Measurements from ENCODE around the gene ITGA1.
"Not testable (repeated sequence)": the region's sequence is repeated elsewhere in the genome, so short reads cannot be mapped to it uniquely, and the experiment has no call there.

The ITGA1 gene

DNA sequence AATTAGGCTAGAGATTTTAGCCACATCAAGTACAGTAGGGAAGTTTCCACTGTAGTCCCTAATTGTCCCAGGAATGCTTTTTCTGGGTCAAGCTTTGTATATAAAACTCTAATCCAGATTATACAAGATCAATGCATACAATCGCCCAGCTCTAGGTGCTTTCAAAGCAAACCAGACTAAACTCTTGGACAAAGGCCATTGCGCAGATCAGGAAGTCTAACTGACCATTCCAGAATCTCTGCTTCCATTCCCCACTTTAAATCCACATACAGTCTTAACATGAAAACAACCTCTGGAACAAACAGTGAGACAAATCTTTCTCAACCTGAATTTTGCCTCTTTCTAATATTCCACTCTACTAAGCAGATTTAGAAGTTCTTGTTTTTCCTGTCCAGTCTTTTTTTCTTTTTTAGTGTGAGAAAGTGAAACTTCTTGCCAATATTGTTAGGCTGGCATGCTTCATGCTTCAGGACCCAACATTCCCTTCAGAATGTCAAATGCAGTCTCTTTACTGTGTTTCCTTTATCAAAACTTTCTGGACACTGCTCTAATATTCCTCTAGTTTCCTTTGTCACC is 76.1 kb downstream of the ITGA1 start:
- no peak for DNase-seq (ENCODE audit: low read depth in 2 of 3, low spot score in 1 of 3)

DNA sequence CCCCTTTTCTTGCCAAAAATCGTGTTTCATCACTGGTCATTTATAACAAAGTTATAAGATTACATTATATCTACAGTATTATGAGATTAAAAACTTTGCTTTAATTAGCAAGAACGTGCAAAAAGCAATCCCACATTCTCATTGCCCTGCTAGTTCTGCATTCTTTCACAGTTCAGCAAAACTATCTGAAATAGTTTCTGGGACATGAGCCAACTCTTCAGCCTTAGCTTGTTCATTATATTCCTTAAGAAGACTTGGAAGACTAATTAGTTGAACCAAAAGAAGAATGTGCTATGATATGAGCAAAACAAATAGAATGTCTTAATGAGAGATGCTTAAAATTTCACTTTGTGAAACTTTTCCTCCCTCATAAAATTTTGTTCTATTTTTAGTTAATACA is 76.7 kb downstream of the ITGA1 start:
- no peak for DNase-seq (ENCODE audit: low read depth in 2 of 3, low spot score in 1 of 3)

DNA sequence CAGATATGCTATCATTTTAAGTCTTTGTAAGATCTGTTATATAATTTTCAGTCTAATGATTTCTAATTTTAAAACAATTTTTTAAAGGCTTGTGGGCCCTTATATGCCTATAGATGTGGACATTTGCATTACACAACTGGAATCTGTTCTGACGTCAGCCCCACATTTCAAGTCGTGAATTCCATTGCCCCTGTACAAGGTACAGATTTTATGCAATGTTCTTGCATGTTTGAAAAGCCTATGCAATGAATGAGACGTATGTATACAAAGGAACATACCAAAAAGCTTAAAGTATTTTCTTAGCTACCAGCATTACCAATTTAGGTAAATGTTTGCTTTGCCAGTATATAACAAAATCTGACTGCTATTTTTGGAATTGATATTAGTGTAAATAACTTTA is 77.2 kb downstream of the ITGA1 start:
- no peak for DNase-seq (ENCODE audit: low read depth in 2 of 3, low spot score in 1 of 3)

DNA sequence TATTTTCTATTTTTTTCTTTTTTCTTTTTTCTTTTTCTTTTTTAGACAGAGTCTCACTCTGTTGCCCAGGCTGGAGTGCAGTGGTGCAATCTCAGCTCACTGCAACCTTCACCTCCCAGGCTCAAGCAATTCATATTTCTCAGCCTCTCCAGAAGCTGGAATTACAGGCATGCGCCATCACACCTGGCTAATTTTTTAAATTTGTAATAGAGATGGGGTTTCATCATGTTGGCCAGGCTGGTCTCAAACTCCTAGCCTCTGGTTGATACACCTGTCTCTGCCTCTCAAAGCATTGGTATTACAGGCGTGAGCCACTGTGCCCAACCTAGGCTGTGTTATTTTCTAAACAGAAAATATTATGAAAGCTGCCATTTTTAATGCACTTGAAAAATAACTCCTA is 78.3 kb downstream of the ITGA1 start:
- not testable (repeated sequence) for DNase-seq (ENCODE audit: low read depth in 2 of 3, low spot score in 1 of 3)

DNA sequence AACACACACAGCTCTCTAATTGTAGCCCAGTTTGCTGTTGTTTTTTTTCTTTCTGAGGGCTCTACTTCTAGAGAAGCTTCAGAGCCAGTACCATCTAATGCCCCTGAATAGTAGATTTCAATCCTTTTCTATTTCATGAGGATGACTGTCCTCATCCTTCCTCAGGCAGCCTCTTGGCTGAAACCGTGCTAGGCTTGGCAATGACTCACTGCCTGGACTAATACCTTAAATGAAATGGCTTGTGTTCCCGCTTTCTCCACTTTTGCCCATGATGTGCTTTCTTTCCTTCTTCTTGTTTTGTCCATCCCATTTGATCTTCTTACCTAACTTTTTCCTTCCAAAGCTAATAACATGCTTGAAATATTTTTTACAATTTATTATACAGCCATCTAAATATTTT is 80.1 kb downstream of the ITGA1 start:
- DNase-seq (ENCODE audit: low read depth in 2 of 3, low spot score in 1 of 3): no peak

DNA sequence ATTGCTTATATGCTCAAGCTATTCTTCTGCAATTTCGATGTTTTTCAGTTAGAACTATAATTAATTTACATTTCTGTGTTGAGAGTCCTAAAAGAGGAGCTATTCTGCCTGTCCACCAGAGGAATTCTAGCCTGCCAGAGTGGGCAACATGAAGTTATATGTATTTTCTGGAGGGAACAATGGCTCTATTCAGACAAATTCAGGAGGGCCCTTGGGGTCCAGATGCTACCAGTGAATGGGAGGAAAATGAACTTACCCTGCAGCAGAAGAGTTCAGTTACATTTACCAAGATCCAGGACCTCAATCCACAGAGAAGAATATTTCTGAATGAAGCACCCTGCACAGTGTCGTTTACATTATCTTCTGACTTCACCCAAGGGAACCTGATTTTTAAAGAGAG is 80.7 kb downstream of the ITGA1 start:
- no peak for DNase-seq (ENCODE audit: low read depth in 2 of 3, low spot score in 1 of 3)

DNA sequence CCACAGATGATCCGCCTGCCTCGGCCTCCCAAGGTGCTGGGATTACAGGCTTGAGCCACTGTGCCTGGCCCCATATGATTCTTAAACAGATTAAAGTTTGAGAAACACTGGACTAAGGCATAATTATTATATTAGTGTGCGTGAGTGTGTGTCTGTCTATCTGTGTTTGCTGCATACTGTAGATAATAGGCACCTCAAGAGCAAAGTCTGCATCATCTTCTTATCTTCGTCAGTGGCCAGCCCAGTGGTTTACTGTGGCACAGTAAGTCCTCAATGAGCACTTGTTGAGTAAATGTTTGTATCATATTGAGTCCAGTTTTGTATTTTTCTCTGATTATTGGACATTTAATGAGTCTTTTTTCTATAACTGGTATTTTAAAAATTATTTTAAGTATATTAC is 81.7 kb downstream of the ITGA1 start:
- no peak for DNase-seq (ENCODE audit: low read depth in 2 of 3, low spot score in 1 of 3)

DNA sequence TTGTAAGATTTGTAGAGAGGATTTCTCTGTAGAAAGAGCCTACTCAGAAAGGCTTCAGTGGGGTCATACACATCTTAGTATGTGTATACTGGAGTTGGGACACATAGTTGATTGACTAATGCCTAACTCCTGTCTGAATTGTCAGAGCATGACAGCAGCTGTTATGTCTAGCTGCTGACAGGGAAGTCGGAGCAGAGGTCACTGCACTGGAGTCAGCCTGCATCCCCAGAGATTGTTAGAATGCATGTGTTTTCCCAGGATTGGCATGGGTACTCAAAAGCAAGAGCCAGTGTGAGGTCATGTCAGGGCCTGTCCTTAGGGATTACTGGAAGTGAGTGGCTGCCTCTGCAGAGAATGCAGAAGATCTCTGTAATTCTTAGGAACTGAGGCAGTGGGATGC is 82.7 kb downstream of the ITGA1 start:
- no peak for DNase-seq (ENCODE audit: low read depth in 2 of 3, low spot score in 1 of 3)

DNA sequence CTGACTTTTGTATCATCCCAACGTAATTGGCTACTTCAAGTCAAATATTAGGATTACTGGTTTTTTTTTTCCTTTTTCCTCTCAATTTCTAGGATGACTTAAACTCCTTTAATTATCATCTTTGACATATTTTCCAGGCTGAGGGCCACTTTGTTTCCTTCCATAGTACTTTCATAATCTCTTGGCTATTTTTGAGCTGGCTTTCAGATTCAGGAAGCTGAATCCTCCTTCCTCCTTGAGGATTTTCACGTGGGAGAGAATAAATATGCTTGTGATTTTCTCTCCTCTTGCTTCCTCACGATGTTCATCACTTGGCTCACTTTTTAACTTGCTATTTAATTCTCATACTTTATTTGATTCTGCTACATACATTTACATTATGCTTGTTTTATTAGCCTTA is 88.1 kb downstream of the ITGA1 start:
- no peak for DNase-seq (ENCODE audit: low read depth in 2 of 3, low spot score in 1 of 3)

DNA sequence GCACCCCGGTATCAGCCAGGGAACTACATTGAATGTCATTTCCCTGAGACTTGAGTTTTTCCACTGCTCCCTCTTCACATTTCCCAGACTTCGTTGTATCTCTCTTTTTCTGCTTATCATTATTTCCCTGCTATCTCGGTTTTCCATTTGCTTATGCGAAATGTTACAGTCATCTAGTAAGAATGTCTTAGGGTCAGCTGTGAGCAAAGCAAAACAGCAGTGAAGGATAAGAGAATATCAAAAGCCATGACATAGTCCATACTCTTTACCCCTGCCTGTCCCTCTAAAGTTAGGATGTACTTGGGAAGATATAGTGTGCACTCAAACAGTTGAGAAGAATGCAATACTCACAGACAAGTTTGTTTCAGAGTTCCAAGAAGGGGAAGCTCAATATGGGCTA is 88.7 kb downstream of the ITGA1 start:
- no peak for DNase-seq (ENCODE audit: low read depth in 2 of 3, low spot score in 1 of 3)

DNA sequence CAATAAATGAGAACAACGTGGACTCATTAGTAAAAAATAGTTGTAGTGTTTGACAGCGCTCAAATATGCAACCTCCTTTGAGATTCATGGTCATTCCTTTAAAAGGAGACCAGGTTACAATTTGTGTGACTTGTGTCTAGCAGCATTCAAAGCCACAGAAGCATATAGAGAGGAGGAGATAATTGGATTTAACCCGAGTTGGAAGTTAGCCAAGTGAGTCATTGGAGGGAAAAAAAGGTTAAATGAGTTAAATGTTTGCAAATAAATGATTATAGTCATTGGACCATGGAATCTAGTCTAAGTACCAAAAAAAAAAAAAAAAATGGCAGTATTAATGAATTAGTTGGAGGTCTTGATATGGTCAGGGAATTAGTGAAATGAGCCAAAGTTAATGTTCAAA is 90.9 kb downstream of the ITGA1 start:
- no peak for DNase-seq (ENCODE audit: low read depth in 2 of 3, low spot score in 1 of 3)

DNA sequence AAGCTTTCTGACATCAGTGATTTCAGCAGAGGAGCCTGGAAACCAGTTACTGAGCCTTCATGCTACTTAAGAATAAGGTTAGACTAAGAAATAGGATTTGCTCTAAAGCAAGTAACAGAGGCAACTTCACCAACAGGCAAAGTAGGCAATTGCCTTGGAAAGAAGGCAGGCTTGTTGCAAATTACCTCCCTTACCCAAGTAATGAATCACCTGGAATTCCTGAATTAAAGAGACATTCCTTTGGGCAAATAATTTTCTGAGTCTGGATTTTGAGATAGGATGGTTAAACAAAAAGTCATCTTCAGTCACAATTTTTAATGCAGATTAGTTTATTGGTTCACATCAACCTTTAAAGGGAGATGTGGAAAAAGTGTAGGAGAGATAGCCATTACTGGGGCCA is 92.8 kb downstream of the ITGA1 start:
- no peak for DNase-seq (ENCODE audit: low read depth in 2 of 3, low spot score in 1 of 3)

DNA sequence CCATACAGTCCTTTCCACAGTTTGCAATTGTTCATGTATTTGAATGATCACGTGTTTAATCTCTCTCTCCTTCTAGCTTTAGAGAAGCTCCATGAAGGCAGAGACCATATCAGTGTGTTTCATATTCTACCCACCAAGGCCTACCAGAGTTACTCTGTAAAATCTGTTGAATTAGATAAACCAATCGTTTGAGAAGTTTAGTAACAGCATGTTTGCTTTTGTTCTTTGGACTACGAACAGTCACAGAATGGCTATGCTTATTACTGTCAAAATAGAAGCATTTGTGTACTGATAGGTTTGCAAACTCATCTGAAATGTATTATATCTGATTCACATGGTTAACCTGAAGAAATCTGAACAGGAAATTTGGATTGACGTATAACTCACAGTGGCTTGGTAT is 93.8 kb downstream of the ITGA1 start:
- no peak for DNase-seq (ENCODE audit: low read depth in 2 of 3, low spot score in 1 of 3)

DNA sequence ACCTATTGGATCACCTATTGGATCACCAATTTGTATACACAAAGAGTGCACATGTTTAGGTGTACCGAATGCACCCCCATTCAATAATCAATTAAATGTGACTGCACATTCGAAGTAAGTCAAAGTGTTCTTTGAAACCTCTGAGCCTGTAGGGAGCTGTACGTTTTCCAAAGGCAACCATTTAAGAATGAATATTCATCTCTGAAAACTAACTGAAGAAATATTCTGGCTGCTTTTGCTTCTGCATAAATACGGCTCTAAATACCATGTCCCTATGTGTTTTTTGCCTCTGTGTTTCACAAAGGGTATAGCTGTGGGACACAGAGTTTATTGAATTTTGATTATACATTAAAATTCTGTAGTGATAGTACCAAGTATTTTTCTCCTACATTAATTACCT is 95.4 kb downstream of the ITGA1 start:
- no peak for DNase-seq (ENCODE audit: low read depth in 2 of 3, low spot score in 1 of 3)

DNA sequence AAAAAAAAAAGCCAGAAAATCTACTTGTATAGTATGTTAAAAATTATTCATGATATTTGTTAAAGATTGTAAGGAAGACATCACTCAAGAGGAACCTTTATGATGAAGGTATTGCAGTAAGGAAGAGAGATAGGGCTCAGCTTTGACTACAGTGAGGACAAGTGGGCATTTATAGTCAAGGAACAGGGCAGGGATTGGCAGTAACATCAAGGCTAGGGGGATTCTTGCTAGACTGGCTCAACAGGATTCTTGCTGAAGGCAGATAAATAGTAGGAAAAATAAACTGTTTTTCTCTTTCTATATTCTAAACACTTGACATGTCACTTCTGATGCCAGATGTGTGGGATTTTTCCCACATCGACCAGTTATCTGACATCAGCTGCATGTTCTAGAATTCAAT is 96.7 kb downstream of the ITGA1 start:
- DNase-seq (ENCODE audit: low read depth in 2 of 3, low spot score in 1 of 3): no peak

DNA sequence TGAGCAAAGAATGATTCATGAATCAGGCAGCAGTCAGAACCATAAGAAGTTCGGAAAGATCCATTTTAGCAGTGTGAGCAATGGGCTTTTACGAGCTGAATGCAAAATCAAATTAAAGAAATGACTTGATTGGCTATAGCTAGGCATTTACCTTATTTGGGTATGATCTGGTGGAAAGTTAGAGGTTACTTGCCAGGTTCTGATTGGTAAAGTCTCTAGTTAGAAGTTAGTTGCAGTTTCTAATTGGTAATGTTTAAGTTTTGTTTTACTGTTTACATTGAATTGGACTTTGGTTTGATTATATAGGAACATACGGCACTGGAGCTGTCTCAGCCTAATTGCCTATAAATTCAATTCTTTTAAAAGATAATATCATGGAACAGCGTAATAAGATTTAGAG is 97.9 kb downstream of the ITGA1 start:
- DNase-seq (ENCODE audit: low read depth in 2 of 3, low spot score in 1 of 3): no peak

DNA sequence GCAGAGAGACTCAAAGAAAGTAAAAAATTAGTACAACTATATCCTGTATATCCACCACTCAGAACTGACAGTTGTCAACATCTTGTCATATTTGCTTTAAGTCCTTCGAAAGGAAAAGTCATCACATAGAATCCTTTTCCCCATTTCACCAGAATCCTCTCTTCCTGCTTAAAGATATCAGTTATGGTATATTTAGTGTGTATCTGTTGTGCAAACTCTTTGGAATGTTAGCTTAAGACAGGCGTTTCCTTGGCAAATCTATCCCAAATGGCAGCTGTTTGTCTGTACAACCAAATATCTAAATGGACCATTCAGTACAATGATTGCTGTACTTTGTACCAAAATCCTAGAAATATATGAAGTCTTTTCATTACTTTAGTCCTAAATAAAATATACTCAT is 98.5 kb downstream of the ITGA1 start:
- DNase-seq (ENCODE audit: low read depth in 2 of 3, low spot score in 1 of 3): no peak

DNA sequence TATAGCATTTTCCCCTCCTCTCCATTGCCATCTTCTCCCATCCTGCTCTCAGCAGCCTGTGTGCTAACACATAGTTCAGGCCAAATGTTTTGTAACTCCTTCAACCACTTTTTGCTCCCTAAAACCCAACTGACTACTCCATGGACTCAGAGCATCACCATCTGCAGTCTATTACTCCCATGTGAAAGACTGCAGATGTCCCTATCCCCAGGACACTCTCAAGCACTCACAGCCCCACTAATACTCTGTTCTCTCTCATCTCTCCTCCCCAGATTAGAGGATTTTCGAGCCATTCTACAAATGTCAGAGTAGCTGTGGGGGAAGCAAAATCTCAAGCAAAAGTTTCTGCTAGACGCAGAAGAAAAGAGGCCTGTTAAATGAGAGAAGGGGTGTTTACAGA is 99.3 kb downstream of the ITGA1 start:
- DNase-seq (ENCODE audit: low read depth in 2 of 3, low spot score in 1 of 3): no peak

DNA sequence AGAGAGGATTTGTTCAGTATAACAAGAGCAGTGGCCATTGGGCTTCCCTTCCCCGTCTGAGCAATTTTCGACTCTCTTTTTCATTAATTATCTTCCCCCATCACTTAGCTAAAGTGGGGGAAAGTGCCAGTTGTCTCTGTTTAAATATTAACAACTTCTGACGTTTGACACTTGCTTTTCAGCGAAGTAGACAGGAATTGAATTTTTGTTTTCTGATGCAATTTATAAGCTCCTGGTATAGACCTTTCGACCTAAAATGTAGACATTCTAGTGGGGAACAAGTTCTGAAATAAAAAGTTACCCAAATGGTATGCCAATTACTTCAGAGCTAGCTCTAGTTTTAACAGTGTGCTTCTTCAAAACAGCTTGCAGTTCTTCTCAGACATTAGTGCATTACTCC is 100.6 kb downstream of the ITGA1 start:
- no peak for DNase-seq (ENCODE audit: low read depth in 2 of 3, low spot score in 1 of 3)

DNA sequence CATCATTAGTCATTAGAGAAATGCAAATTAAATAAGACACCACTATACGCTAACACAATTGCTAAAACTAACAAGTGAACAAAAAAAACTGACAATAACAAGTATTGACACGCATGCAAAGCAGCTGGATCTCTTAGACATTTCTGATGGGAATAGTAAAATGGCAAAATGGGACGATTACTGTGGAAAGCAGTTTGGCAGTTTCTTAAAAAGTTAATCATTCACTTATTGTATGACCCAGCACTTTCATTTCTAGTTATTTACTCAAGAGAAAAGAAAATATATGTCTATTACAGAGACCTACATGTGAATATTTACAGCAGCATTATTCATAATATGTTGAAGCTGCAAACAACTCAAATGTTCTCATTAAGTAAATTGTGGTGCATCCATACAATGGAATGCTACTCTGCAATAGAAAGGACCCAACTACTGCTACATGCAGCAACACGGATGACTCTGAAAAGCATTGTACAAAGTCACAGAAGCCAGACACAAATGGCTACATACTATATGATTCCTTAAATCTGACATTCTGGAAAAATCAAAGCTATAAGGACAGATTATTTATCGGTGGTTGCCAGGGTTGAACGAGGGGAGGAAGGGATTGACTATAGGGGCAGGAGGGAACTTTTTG is 104.6 kb downstream of the ITGA1 start:
- DNase-seq (ENCODE audit: low read depth in 2 of 3, low spot score in 1 of 3): no peak

DNA sequence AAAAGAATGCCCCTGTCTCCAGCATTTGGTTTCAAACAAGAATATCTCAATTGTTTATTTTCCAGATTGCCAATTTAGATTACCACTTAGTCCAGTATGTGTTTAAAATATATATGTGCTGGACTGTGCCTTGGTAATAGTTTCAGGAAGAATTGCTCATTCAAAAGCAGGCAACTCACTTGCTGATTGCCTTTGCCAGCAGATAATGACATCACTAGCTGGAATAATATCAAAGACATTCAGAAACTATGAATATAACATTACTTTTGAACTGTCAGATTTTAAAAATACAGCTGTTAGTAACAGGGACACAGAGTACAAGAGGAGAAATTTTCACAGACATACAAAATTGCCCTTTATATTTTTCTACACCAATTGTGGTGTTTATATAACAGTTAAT is 105.4 kb downstream of the ITGA1 start:
- DNase-seq (ENCODE audit: low read depth in 2 of 3, low spot score in 1 of 3): no peak

DNA sequence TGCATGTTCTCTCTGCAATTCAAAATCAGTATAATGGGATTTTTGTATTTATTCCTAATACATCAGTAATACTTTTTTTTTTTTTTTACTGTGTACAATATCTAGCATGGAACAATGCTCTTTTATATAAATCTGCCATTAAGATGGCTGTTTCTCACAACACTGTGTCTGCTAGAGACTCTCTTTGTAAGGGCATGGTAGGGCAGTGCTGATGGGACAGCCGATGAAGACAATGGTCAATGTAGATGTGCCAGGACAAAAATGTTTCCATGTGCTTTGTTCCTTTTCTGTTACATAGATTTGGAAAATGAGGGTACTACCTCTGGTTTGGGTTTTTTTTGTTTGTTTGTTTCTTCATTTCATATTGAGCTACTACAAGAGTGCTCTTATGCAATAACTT is 106.1 kb downstream of the ITGA1 start:
- no peak for DNase-seq (ENCODE audit: low read depth in 2 of 3, low spot score in 1 of 3)

DNA sequence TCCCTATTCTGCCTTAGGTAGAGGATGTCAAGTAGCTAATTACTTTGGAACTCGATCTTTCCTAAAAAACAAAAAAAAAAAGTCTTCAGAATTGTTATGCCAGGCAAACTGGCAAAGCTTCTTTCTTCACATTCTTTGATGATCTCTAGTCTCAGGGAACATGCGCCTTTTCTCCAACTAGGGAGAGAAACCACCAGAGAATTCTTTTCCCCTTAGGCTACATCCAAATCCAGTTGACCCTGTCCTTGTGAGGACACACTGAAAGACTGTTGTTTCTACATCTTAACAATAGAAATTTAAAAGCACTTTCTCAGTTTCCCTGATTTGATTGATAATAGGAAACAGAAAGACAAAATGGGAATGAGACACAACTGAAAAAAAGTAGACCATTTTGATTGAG is 106.7 kb downstream of the ITGA1 start:
- DNase-seq (ENCODE audit: low read depth in 2 of 3, low spot score in 1 of 3): no peak

DNA sequence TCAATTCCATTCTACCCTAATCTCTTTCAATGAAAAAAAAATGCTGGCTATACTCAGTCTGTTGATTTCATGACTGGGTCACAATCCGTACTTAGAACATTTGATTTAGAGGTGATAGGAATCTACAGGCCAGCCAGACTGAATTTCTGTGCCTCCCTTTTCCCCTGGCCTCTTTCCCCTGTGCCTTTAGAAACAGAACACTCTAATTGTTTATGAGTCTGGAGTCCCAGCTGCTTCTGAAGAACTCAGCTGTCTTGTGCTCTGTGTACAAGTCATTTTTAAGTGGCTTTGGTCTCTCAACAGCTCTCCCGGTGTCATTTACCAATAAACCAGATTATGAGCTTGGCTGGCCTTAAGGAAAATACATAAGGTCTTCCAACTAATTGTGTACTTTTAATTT is 107.4 kb downstream of the ITGA1 start:
- DNase-seq (ENCODE audit: low read depth in 2 of 3, low spot score in 1 of 3): no peak
